ENCODE measurements around the gene RNU1-1. TPM values are rescaled to one million over a fixed set of nuclear protein-coding genes. Genes with fewer than 3 reads are reported as not detected.
"Not testable (repeated sequence)": the region's sequence is repeated elsewhere in the genome, so short reads cannot be mapped to it uniquely, and the experiment has no call there.

RNU1-1 gene
- total and polyA plus RNA-seq, 12 donors = 635 to 5,242 (median 1,949) TPM; not detected in 2

DNA sequence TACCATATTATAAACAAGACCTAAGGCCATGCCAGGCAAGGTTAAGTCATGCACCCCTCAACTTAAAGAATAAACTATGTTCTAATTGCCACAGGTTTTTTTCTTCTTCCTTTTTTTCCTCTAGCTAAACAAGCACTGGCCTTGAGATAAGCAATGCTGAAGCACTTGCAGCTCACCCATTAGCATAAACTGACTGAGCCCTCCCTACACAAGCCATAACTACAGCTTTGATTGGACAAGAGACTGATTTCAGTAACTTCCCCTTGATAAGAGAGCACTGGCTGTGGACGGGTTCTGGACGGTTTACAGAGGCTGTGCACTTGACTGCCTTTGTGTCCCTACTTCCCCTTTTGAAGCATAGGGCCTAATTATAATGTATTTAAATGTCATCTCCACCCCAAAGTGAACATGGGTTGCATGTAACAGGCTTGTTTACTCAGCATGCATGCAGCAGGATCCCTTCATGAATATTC, 26.4 kb upstream of the RNU1-1 start:
- ATAC-seq; intact Hi-C loops (cut with DNase I); H3K4me1 ChIP-seq; H3K9me3 ChIP-seq; H3K4me3 ChIP-seq; H3K36me3 ChIP-seq; DNase-seq: not testable (repeated sequence)
- Histone ChIP-seq H3K27ac (peak overlapping the region in 1 of 10 donors; percentile 1), H3K27me3 (peaks cover 0 to 16% (median 11%) of the 10 kb centered on the region in 7 donors)
- 6% methylated on average over 2 of the region's 2 CpGs; no CpG with 5 or more reads in 1 of the 2 donors for WGBS, 2 donors

GRCh38 chr1:16537528-16537927, 23.4 kb upstream of the RNU1-1 start:
- intact Hi-C loops (cut with DNase I); DNase-seq; H3K36me3 ChIP-seq; H3K9me3 ChIP-seq; ATAC-seq; H3K27ac ChIP-seq; H3K4me3 ChIP-seq: not testable (repeated sequence)
- H3K27me3 ChIP-seq = peaks cover 0 to 29% (median 22%) of the 10 kb centered on the region in 7 donors
- 69 to 92% methylated on average over 5 of the region's 6 CpGs for WGBS, 2 donors
- H3K4me1 ChIP-seq = peaks cover 0 to 17% (median 3%) of the 10 kb centered on the region in 9 donors

DNA sequence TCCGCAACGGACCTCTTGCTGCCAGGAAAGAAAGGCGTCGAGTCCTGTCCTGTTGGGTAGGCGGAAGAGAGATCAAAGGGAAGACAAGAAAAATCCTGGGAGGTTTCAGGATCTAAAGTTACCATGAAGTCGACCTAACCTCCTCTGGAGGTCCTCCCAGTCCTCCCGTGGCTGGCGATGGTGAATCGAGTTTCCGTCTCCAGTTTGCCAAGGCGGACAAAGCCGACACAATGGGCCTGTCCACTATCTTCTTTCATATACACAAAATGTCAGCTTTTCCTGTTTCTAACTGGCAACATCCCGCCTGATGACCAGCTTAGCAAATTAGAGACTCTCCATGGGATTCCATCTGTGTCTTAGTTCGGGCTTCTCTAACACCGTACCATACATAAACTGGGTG, 22.7 kb upstream of the RNU1-1 start:
- ATAC-seq; intact Hi-C loops (cut with DNase I); H3K36me3 ChIP-seq; DNase-seq; H3K9me3 ChIP-seq; H3K27ac ChIP-seq; H3K4me3 ChIP-seq: not testable (repeated sequence)
- H3K27me3 ChIP-seq = peaks cover 0 to 37% (median 24%) of the 10 kb centered on the region in 7 donors
- H3K4me1 ChIP-seq = peaks cover 0 to 17% (median 3%) of the 10 kb centered on the region in 9 donors
- WGBS, 2 donors = 77 to 85% methylated on average over 15 of the region's 15 CpGs

GRCh38 chr1:16535898-16536297, 21.8 kb upstream of the RNU1-1 start:
- peak in 3 of 8 donors; percentile 13 to 54 (median 30) for ATAC-seq
- peak overlapping the region in 6 of 10 donors; percentile 2 to 41 (median 33) for H3K4me3 ChIP-seq
- H3K27ac ChIP-seq; intact Hi-C loops (cut with DNase I); H3K36me3 ChIP-seq; H3K9me3 ChIP-seq; DNase-seq: not testable (repeated sequence)
- peaks cover 0 to 17% (median 3%) of the 10 kb centered on the region in 9 donors for H3K4me1 ChIP-seq
- H3K27me3 ChIP-seq = peaks cover 0 to 45% (median 33%) of the 10 kb centered on the region in 7 donors
- 39 to 48% methylated on average over 19 to 22 of the region's 22 CpGs for WGBS, 2 donors

DNA sequence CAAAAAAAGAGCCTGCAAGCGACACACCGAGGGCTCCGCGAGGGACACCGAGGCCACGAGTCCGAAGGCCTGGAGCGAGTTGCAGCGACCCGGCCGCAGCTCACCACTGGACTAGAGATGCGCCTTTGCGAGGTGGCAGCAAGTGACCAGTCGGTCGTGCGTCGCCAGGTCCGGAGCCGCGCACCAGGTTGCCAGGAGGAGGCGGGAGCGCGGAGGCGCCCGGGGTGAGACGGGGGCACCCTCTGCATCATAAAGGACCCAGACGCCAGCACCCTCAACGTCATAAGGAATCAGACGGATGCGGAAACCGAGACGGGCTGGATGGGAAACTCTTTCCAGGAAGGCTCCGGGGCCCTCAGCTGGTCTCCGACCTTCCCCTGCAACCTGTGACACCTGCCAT, 21.4 kb upstream of the RNU1-1 start:
- Histone ChIP-seq H3K4me3 (peak overlapping the region; percentile 2 to 41 (median 29)), H3K4me1 (peaks cover 0 to 13% (median 3%) of the 10 kb centered on the region in 9 donors), H3K27me3 (peaks cover 0 to 45% (median 37%) of the 10 kb centered on the region in 7 donors)
- 11 to 17% methylated on average over 33 to 34 of the region's 34 CpGs for WGBS, 2 donors
- peak in 6 of 8 donors; percentile 18 to 45 (median 38) for ATAC-seq
- H3K9me3 ChIP-seq; H3K36me3 ChIP-seq; H3K27ac ChIP-seq; intact Hi-C loops (cut with DNase I): not testable (repeated sequence)
- peak in 1 of 2 donors; percentile 19 for DNase-seq

- ATAC-seq = peak; percentile 58 to 90 (median 83)
- 0 to 4% methylated on average over 25 to 32 of the region's 43 CpGs for WGBS, 2 donors
Measured at GRCh38 chr1:16534829-16535456, 20.9 kb upstream of the RNU1-1 start.

DNA sequence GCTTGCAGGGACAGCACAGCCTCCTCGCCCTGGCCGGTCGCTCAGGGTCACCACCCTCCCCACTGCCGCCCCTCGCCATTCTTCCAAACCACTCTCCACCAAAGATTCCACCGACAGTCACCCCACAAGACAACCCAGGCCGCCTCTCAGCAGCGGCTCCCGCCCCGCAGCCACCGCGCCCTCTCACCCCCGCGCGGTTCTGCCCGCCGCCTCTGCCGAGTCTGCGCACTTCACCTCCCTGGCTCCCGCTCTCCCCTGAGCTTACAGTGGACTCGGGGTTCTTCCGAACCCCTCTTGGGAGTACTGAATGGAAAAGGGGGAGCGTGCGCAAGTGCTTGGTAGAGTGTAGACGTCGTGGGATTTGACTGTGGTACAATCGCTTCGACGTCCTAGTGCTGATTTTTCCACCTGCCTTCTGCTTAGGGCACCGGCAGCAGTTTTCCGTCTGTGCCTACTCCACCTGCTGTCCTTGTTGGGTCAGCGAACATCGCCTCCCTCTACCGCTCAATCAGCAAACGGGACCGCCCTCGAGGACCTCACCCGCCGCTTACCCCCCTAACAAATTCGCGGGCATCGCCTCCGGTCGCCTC, 20.2 kb upstream of the RNU1-1 start:
- peak in 4 of 8 donors; percentile 22 to 72 (median 47) for ATAC-seq
- DNase-seq; H3K36me3 ChIP-seq; H3K27ac ChIP-seq; intact Hi-C loops (cut with DNase I); H3K9me3 ChIP-seq: not testable (repeated sequence)
- H3K4me1 ChIP-seq = peaks cover 0 to 12% (median 3%) of the 10 kb centered on the region in 9 donors
- WGBS, 2 donors = 5 to 7% methylated on average over 30 to 42 of the region's 44 CpGs
- H3K4me3 ChIP-seq = peak overlapping the region in 3 of 10 donors; percentile 5 to 32 (median 28)
- H3K27me3 ChIP-seq = peaks cover 0 to 49% (median 42%) of the 10 kb centered on the region in 7 donors

More at GRCh38 chr1:16534829-16535456, 20.9 kb upstream of the RNU1-1 start:
- H3K36me3 ChIP-seq; H3K27ac ChIP-seq; intact Hi-C loops (cut with DNase I); H3K9me3 ChIP-seq: not testable (repeated sequence)
- peak overlapping the region in 9 of 10 donors; percentile 5 to 41 (median 32) for H3K4me3 ChIP-seq
- H3K27me3 ChIP-seq = peaks cover 0 to 49% (median 42%) of the 10 kb centered on the region in 7 donors
- peaks cover 0 to 12% (median 3%) of the 10 kb centered on the region in 9 donors for H3K4me1 ChIP-seq
- peak; percentile 58 to 64 for DNase-seq

Data from heart right ventricle (tissue), 16 donors.